Activated T-helper 17 cell treated with anti-CD3 and anti-CD28 coated beads, Interleukin-2, amount 50 U/mL, for 72 hours (primary cell): ENCODE measurements around the gene MBLAC2. TPM values are rescaled to one million over a fixed set of nuclear protein-coding genes. Genes with fewer than 3 reads are reported as not detected.

Experiments used
- ATAC-seq: fragments of 150-1000 bp; cut with Tn5 transposase; replicated peaks from 2 replicates; pipeline ENCODE4 v1.10.0; 2021; ENCODE audit warnings: mild to moderate bottlenecking, moderate library complexity
- H3K27ac Mint-ChIP-seq: one replicate; pipeline ENCODE4 v1.8.0; 2022; ENCODE audit warnings: mixed read lengths
- H3K27me3 Mint-ChIP-seq: one replicate; pipeline ENCODE4 v1.8.0; 2022; ENCODE audit warnings: mixed read lengths
- H3K36me3 Mint-ChIP-seq: one replicate; pipeline ENCODE4 v1.8.0; 2022; ENCODE audit warnings: low read depth, mild to moderate bottlenecking, mixed read lengths
- H3K4me1 Mint-ChIP-seq: one replicate; pipeline ENCODE4 v1.8.0; 2022; ENCODE audit warnings: mixed read lengths
- H3K4me3 Mint-ChIP-seq: one replicate; pipeline ENCODE4 v1.8.0; 2022; ENCODE audit warnings: mild to moderate bottlenecking, mixed read lengths
- H3K9me3 Mint-ChIP-seq: one replicate; pipeline ENCODE4 v1.8.0; 2022; ENCODE audit warnings: mixed read lengths
- total RNA-seq, 2 donors: library from RNA; stranded (reverse); gene quantifications; one replicate each; pipeline ENCODE4 v1.2.3, GENCODE V29; 2022

The MBLAC2 gene
- total RNA-seq, 2 donors from 2014 or later: 2.4 to 3.5 TPM

DNA sequence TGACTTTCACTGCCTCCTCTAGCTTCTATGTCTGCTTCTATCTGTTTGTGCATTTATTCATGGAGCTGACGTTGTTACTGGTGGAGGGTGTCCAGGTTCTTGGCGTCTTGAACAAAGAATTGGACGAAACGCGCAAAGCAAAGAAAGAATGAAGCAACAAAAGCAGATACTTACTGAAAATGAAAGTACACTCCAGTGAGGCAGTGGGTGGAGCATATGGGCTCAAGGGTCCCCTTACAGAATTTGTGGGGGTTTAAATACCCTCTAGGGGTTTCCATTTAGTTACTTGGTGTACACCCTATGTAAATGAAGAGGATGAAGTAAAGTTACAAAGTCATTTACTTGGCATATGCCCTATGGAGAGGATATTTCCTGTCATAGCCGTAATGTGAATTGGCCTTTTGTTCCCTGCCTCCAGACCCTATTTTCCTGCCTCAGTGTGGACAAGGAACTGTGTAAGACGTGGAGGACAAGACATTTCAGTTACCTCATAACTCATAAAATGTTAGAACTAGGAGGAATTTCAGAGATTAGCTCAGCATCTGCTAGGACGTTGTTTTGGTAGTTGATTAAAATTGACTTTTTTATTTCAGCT is 3.1 kb upstream of the MBLAC2 start:
- ATAC-seq: no peak
- H3K9me3 Mint-ChIP-seq: no peaks in the 10 kb centered on the region
- no peaks in the 10 kb centered on the region for H3K27me3 Mint-ChIP-seq
- no peak overlapping the region for H3K27ac Mint-ChIP-seq
- H3K4me3 Mint-ChIP-seq: no peak overlapping the region
- peaks cover 9% of the 10 kb centered on the region for H3K4me1 Mint-ChIP-seq
- H3K36me3 Mint-ChIP-seq: peaks cover 11% of the 10 kb centered on the region

- H3K9me3 Mint-ChIP-seq: no peaks in the 10 kb centered on the region
- H3K27me3 Mint-ChIP-seq: no peaks in the 10 kb centered on the region
- H3K4me1 Mint-ChIP-seq: peaks cover 9% of the 10 kb centered on the region
- H3K27ac Mint-ChIP-seq: no peak overlapping the region
- H3K4me3 Mint-ChIP-seq: no peak overlapping the region
- peaks cover 11% of the 10 kb centered on the region for H3K36me3 Mint-ChIP-seq
- ATAC-seq: no peak
Observed at GRCh38 chr5:90477073-90477472, 2.5 kb upstream of the MBLAC2 start.

DNA sequence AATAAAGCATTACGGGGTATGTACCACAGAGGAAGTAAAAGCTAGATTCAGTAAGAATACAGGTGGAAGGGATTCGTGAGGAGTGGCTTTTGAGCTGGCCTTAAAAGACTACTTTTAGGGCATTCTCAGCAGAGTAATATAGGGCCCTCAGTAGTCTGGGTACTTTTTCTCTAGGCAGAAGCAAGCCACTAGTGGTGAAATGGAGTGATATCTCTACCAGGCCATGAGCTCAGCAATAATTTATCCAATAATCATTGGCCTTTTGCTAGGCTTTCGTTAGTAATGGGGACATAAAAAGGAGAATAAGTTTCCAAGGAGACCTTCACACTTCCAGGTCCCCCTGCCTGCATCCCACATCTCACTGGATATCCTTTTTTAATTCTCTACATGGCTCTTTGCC is 1.8 kb upstream of the MBLAC2 start:
- Mint-ChIP-seq H3K4me1 (peaks cover 9% of the 10 kb centered on the region), H3K9me3 (no peaks in the 10 kb centered on the region), H3K4me3 (no peak overlapping the region), H3K27me3 (no peaks in the 10 kb centered on the region), H3K27ac (no peak overlapping the region), H3K36me3 (peaks cover 11% of the 10 kb centered on the region)
- no peak for ATAC-seq

GRCh38 chr5:90475436-90475980 is 937 bp upstream of the MBLAC2 start:
- peaks cover 9% of the 10 kb centered on the region for H3K4me1 Mint-ChIP-seq

DNA sequence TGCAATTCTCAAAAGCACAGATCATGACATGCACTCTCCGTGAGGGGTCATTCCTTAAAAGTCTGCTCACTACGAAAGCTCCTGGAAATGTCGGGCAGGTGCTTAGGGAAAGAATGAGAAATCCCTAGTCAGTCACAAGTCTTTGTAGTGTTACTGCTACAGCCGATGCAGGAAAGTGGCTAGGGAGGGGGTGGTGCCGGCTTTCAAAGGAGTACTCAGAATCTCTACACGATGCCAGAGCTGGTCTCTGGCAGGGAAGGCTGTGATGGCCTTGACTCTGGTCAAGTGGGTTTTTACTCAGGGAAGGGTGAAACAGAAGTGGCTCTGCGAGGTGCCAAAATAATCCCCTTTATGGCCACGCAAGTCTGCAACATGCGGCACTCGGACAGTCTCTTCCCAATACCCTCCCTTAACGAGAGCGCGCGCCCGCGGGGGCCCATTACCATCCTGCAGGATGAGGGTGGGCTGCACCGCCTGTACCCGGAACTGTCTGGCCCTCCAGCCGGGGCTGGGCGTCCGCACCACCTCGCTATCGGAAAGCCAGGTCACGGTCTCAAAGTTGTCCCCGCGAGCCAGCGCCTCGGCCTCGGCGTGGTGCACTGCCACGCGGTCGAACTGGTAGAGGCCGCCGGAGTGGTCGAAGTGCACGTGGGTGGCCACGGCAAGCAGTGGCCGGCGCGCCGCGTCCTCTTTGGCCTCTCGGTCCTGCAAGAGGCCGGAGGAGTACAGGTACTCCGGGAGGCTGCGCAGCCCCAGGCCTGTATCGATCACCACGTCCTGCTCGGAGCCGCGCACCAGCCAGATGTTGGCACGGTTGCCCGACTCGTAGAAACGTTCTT is 956 bp downstream of the MBLAC2 start:
- H3K4me1 Mint-ChIP-seq: peaks cover 9% of the 10 kb centered on the region
- peak overlapping the region; percentile 86 for H3K27ac Mint-ChIP-seq
- H3K36me3 Mint-ChIP-seq: peaks cover 20% of the 10 kb centered on the region
- no peaks in the 10 kb centered on the region for H3K27me3 Mint-ChIP-seq
- no peaks in the 10 kb centered on the region for H3K9me3 Mint-ChIP-seq
- H3K4me3 Mint-ChIP-seq: peak overlapping the region; percentile 98
- peak; percentile 7 for ATAC-seq

More at GRCh38 chr5:90475436-90475980, 937 bp upstream of the MBLAC2 start:
- H3K9me3 Mint-ChIP-seq: no peaks in the 10 kb centered on the region
- no peak for ATAC-seq
- H3K27me3 Mint-ChIP-seq: no peaks in the 10 kb centered on the region
- peak overlapping the region; percentile 98 for H3K4me3 Mint-ChIP-seq
- no peak overlapping the region for H3K27ac Mint-ChIP-seq
- H3K36me3 Mint-ChIP-seq: peaks cover 11% of the 10 kb centered on the region

DNA sequence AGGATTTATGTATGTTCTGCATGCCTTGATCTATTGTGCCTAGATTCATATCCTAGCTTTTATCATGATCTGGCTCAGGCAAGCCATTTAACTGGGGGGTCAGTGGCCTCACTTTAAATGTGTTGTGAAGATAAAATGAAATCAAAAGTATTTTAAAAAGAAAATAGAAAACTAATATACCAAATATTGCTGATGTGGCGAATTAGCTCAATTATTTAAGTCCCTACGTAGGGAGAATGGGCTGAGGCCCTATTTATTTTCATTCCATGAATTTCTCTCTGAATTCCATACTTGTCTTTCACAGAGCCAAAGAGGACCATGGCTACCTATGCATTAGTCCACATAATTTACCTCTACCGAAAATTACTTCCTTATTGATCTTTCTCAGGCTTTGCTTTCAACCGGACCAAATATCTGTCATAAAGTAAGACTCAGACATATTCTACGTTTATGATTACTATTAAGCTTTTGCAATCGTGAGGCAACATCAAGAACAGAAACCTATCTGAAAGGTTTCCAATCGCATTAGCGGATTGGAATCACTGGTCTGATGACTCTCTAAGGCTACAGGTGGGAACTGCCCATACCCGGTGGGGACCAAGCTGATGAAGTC is 1.7 kb downstream of the MBLAC2 start:
- peaks cover 6% of the 10 kb centered on the region for H3K9me3 Mint-ChIP-seq
- H3K27ac Mint-ChIP-seq: peak overlapping the region; percentile 86
- H3K36me3 Mint-ChIP-seq: peaks cover 23% of the 10 kb centered on the region
- peak overlapping the region; percentile 98 for H3K4me3 Mint-ChIP-seq
- peaks cover 9% of the 10 kb centered on the region for H3K4me1 Mint-ChIP-seq
- H3K27me3 Mint-ChIP-seq: no peaks in the 10 kb centered on the region
- no peak for ATAC-seq

DNA sequence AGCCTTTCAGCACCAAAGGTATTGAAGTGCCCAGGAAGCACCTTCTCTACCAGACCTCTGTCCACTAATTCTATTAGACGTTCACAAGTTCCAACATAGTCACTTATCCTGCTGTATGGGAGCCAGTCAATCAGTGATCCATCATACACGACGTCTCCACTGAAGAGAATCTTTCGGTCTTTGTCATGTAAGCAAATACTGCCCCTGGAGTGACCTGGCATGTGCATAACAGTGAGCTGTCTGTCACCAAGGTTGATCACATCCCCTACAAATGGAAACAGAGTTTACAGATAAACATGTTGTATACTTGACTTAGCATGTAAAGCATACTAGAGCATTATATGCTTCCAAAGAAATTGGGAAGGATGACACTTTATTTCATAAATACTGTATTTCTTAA is 13.3 kb downstream of the MBLAC2 start:
- Mint-ChIP-seq H3K4me1 (no peaks in the 10 kb centered on the region), H3K36me3 (peaks cover 19% of the 10 kb centered on the region), H3K9me3 (no peaks in the 10 kb centered on the region), H3K27me3 (no peaks in the 10 kb centered on the region), H3K4me3 (no peak overlapping the region), H3K27ac (no peak overlapping the region)
- ATAC-seq: no peak

DNA sequence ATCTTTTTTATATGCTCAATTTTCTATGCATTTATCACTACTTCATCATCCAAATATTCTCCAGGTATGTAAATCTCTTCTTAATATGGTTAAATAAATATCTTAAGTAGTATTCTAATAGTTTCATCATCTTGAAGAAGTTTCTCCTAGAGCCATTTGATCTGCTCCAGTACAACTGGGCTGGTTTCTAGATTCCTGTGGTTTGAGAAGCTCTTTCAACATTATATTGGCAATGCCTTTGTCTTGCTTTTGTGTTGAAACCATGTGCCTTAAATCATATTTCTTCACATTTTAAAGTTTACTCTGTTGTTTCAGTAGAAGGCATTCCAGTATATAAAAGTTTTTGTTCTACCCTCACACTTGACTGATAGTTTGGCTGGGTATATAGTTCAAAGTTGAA is 27.6 kb downstream of the MBLAC2 start:
- H3K27ac Mint-ChIP-seq: no peak overlapping the region

GRCh38 chr5:90440644-90441043 is 33.9 kb downstream of the MBLAC2 start:
- ATAC-seq: no peak
- no peaks in the 10 kb centered on the region for H3K27me3 Mint-ChIP-seq
- peak overlapping the region; percentile 74 for H3K4me3 Mint-ChIP-seq
- no peaks in the 10 kb centered on the region for H3K4me1 Mint-ChIP-seq
- H3K9me3 Mint-ChIP-seq: no peaks in the 10 kb centered on the region
- no peak overlapping the region for H3K27ac Mint-ChIP-seq
- no peaks in the 10 kb centered on the region for H3K36me3 Mint-ChIP-seq

More for the DNA sequence above, 27.6 kb downstream of the MBLAC2 start:
- H3K36me3 Mint-ChIP-seq: no peaks in the 10 kb centered on the region
- H3K4me1 Mint-ChIP-seq: no peaks in the 10 kb centered on the region
- ATAC-seq: no peak
- H3K4me3 Mint-ChIP-seq: no peak overlapping the region
- H3K27me3 Mint-ChIP-seq: no peaks in the 10 kb centered on the region
- no peaks in the 10 kb centered on the region for H3K9me3 Mint-ChIP-seq

DNA sequence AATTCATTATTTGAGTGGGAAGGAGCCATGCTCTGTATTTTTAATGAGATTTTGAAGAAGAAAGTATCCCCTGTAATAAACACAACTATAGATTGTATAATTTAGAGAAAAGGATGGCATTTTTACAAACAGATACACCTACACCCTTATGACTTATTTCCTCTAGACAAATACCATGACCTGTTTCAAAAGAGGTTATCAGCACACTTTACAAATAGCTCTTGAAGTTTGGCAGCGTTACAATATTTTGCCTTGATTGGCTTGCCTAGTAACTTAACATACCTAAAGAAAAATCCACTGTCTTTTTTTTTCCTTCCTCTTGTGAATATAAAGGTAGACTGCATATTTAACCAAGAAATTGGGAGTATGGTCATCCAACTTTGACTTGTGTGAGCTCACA is 36.5 kb downstream of the MBLAC2 start:
- no peak for ATAC-seq
- no peaks in the 10 kb centered on the region for H3K9me3 Mint-ChIP-seq
- H3K36me3 Mint-ChIP-seq: no peaks in the 10 kb centered on the region
- no peaks in the 10 kb centered on the region for H3K27me3 Mint-ChIP-seq
- H3K4me3 Mint-ChIP-seq: no peak overlapping the region
- H3K4me1 Mint-ChIP-seq: no peaks in the 10 kb centered on the region
- H3K27ac Mint-ChIP-seq: no peak overlapping the region

- no peak overlapping the region for H3K4me3 Mint-ChIP-seq
- no peaks in the 10 kb centered on the region for H3K9me3 Mint-ChIP-seq
- no peak overlapping the region for H3K27ac Mint-ChIP-seq
- no peaks in the 10 kb centered on the region for H3K27me3 Mint-ChIP-seq
- no peaks in the 10 kb centered on the region for H3K36me3 Mint-ChIP-seq
- no peak for ATAC-seq
- no peaks in the 10 kb centered on the region for H3K4me1 Mint-ChIP-seq
Observed at GRCh38 chr5:90437663-90438062, 36.9 kb downstream of the MBLAC2 start.

DNA sequence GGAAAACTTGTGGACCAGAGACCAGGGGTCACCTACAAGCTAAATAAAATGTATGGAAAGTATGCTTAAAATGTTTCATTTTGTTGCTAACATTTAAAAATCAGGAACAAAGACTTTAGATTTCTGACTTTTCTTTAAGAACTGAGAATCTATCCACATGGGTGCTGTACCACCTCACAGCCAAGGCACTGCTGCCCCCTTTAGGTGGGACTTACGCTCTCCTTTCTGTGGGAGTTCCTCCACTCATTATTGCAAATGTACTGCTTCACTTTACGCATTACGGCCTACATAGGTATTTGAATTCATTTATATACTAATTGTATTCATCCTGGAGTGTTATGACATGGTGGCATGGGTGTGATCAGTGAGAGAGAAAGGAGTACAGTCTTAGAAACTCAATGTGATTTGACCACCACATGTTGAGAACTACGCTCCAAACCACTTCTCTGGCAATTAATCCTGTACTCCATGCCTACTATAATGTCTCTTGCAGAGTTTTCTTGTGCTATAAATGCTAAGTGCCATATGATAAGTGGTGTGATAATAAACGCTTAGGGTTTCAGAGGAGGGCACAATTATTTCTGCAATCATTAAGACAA is 40.4 kb downstream of the MBLAC2 start:
- ATAC-seq: peak; percentile 46
- H3K4me3 Mint-ChIP-seq: no peak overlapping the region
- no peaks in the 10 kb centered on the region for H3K36me3 Mint-ChIP-seq
- no peaks in the 10 kb centered on the region for H3K27me3 Mint-ChIP-seq
- H3K27ac Mint-ChIP-seq: no peak overlapping the region
- H3K4me1 Mint-ChIP-seq: no peaks in the 10 kb centered on the region
- no peaks in the 10 kb centered on the region for H3K9me3 Mint-ChIP-seq

DNA sequence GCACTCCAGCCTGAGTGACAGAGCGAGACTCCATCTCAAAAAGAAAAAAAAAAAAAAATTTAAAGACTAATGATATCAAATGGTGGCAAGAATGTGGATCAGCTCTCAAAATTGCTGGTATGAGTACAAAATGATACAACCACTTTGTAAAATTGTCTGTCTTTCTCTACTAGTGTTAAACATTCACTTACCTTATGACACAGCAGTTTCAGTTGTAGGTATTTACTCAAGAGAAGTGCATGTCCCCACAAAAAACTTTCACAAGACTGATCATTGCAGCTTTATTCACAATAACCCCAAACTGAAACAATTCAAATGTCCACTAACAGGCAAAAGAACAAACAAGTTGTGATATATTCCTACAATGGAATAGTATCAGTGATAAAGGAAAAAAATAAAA is 50.3 kb downstream of the MBLAC2 start:
- no peaks in the 10 kb centered on the region for H3K4me1 Mint-ChIP-seq

GRCh38 chr5:90421136-90421535 is 53.4 kb downstream of the MBLAC2 start:
- H3K27ac Mint-ChIP-seq: no peak overlapping the region
- peaks cover 15% of the 10 kb centered on the region for H3K27me3 Mint-ChIP-seq
- H3K4me1 Mint-ChIP-seq: no peaks in the 10 kb centered on the region
- H3K9me3 Mint-ChIP-seq: no peaks in the 10 kb centered on the region
- no peak overlapping the region for H3K4me3 Mint-ChIP-seq
- H3K36me3 Mint-ChIP-seq: no peaks in the 10 kb centered on the region
- ATAC-seq: no peak

More for the DNA sequence above, 50.3 kb downstream of the MBLAC2 start:
- no peak overlapping the region for H3K4me3 Mint-ChIP-seq
- H3K27me3 Mint-ChIP-seq: peaks cover 8% of the 10 kb centered on the region
- ATAC-seq: no peak
- no peak overlapping the region for H3K27ac Mint-ChIP-seq
- no peaks in the 10 kb centered on the region for H3K9me3 Mint-ChIP-seq
- no peaks in the 10 kb centered on the region for H3K36me3 Mint-ChIP-seq
